RWPE1 (cell line): ENCODE results near the gene SHC2.

Source experiments
- CTCF ChIA-PET: fragments of 350-600 bp; sonication (Branson Sonifier 250); formaldehyde crosslinking; extraction: SDS; loops from one replicate; lab custom pipeline; 2021; lab: Yijun Ruan, JAX
- POLR2A ChIA-PET: fragments of 400-600 bp; formaldehyde crosslinking; extraction: SDS; loops from one replicate; lab custom pipeline; 2020; ENCODE audit warnings: antibody characterized with exemption; ENCODE audit not compliant: low non-redundant PET; lab: Yijun Ruan, JAX
- DNase-seq: peaks from one replicate; pipeline ENCODE4 v3.0.0; 2012; ENCODE audit warnings: low spot score
- H3K27ac ChIP-seq: fragments of 450-650 bp; 2 replicates; pipeline ENCODE4 v1.5.1; 2017
- CTCF ChIP-seq: fragments of 450-650 bp; conservative IDR thresholded peaks from 2 replicates; pipeline ENCODE4 v1.5.1; 2017; ENCODE audit warnings: low read depth, mild to moderate bottlenecking

Gene SHC2

GRCh38 chr19:403221-404027, 57.4 kb downstream of the SHC2 start:
- ChIA-PET POLR2A (no interaction called here), CTCF (no interaction called here)
- H3K27ac ChIP-seq, result no peak overlapping the region
- no peak for DNase-seq
- TF ChIP-seq CTCF, result no peak

- TF ChIP-seq CTCF, result no peak
- CTCF ChIA-PET, result interaction anchor here (0.6 kb wide), 1 partner anchor 115 kb away, joined by 4 read pairs; no protein-coding TSS in a partner anchor
- no peak overlapping the region for H3K27ac ChIP-seq
- POLR2A ChIA-PET, result no interaction called here
- no peak for DNase-seq
Observed at GRCh38 chr19:402786-403185, 58.0 kb downstream of the SHC2 start.

- no peak for TF ChIP-seq CTCF
- CTCF ChIA-PET, result interaction anchor here (0.6 kb wide), 1 partner anchor 114 kb away, joined by 4 read pairs; no protein-coding TSS in a partner anchor
- POLR2A ChIA-PET, result no interaction called here
- DNase-seq, result no peak
- no peak overlapping the region for H3K27ac ChIP-seq
Observed at GRCh38 chr19:401866-402511, 58.8 kb downstream of the SHC2 start.

- ChIA-PET POLR2A (no interaction called here), CTCF (no interaction called here)
- TF ChIP-seq CTCF, result no peak
- DNase-seq, result no peak
- H3K27ac ChIP-seq, result no peak overlapping the region
Observed at GRCh38 chr19:400976-401865, 59.6 kb downstream of the SHC2 start.

- CTCF ChIA-PET, result no interaction called here
- TF ChIP-seq CTCF, result no peak
- no peak for DNase-seq
- H3K27ac ChIP-seq, result no peak overlapping the region
- POLR2A ChIA-PET, result no interaction called here
Observed at GRCh38 chr19:399370-399769, 61.5 kb downstream of the SHC2 start.

GRCh38 chr19:398719-399118, 62.1 kb downstream of the SHC2 start:
- ChIA-PET POLR2A (no interaction called here), CTCF (interaction anchor here (0.6 kb wide), 1 partner anchor 15 kb away, joined by 5 read pairs; no protein-coding TSS in a partner anchor)
- H3K27ac ChIP-seq, result no peak overlapping the region
- DNase-seq, result no peak
- no peak for TF ChIP-seq CTCF
